Tibial nerve (tissue), 4 donors: ENCODE measurements around the gene APOOL. TPM values are rescaled to one million over a fixed set of nuclear protein-coding genes. Genes with fewer than 3 reads are reported as not detected.
"Not testable (repeated sequence)": the region's sequence is repeated elsewhere in the genome, so short reads cannot be mapped to it uniquely, and the experiment has no call there.

ENCODE experiments used
- DNase-seq, 2 donors: peaks; one replicate each; pipeline ENCODE4 v3.0.0-alpha.2; 2019; ENCODE audit warnings: low spot score in 2 of 2
- H3K27ac ChIP-seq, 4 donors: fragments of 200-600 bp; sonication (generic) in 3 of 4; one replicate each; pipeline ENCODE4 v1.5.1; 2017 to 2019; ENCODE audit warnings: mild to moderate bottlenecking in 1 of 4
- H3K27me3 ChIP-seq, 2 donors: fragments of 200-600 bp; sonication (generic) in 1 of 2; one replicate each; pipeline versions ENCODE4 v1.5.1 to v1.6.0; 2017 to 2019
- H3K36me3 ChIP-seq, 3 donors: fragments of 200-600 bp; sonication (generic); one replicate each; pipeline ENCODE4 v1.5.1; 2018 to 2019
- H3K4me1 ChIP-seq, 4 donors: fragments of 200-600 bp; sonication (generic) in 3 of 4; one replicate each; pipeline ENCODE4 v1.5.1; 2017 to 2019
- H3K4me3 ChIP-seq, 4 donors: fragments of 200-600 bp; sonication (generic) in 3 of 4; one replicate each; pipeline ENCODE4 v1.5.1; 2017 to 2019; ENCODE audit warnings: mild to moderate bottlenecking in 1 of 4, moderate library complexity in 1 of 4
- H3K9me3 ChIP-seq, 4 donors: fragments of 200-600 bp; sonication (generic) in 3 of 4; one replicate each; pipeline ENCODE4 v1.5.1; 2017 to 2019
- EP300 ChIP-seq, 2 donors: sonication (generic); formaldehyde crosslinking; IDR thresholded peaks; one replicate each; pipeline ENCODE4 v1.6.1; 2017; ENCODE audit warnings: antibody characterized with exemption in 2 of 2, mild to moderate bottlenecking in 1 of 2
- POLR2A ChIP-seq, 2 donors: fragments of 450-650 bp; IDR thresholded peaks; one replicate each; pipeline ENCODE4 v1.6.1; 2017; ENCODE audit warnings: antibody characterized with exemption in 2 of 2, mild to moderate bottlenecking in 2 of 2, moderate library complexity in 2 of 2
- WGBS, 2 donors: methylation state at CpG; one replicate each; pipeline ENCODE4 v1.1.5; 2018; 5-methylcytosine and 5-hydroxymethylcytosine counted together
- total RNA-seq, 4 donors: library from RNA; depleted of rRNA; stranded (reverse); fragments of >200 nt; gene quantifications; one replicate each; pipeline ENCODE4 v1.1.0, GENCODE V29; 2016
- TF ChIP-seq, protein P1 (sequence below), 5 experiments: fragments of 200-600 bp in 3 of 5; fragments of 450-650 bp in 2 of 5; sonication (generic) in 3 of 5; IDR thresholded peaks; one replicate each; pipeline ENCODE4 v1.5.1; 2016 to 2019; ENCODE audit warnings: antibody characterized with exemption in 5 of 5, mild to moderate bottlenecking in 3 of 5, moderate library complexity in 2 of 5

The APOOL gene, protein sequence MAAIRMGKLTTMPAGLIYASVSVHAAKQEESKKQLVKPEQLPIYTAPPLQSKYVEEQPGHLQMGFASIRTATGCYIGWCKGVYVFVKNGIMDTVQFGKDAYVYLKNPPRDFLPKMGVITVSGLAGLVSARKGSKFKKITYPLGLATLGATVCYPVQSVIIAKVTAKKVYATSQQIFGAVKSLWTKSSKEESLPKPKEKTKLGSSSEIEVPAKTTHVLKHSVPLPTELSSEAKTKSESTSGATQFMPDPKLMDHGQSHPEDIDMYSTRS
- 10 to 100 TPM in 3 of 4 donors, 1 to 10 TPM in 1; 8.4 to 19.2 (median 13.3) TPM for total RNA-seq

DNA sequence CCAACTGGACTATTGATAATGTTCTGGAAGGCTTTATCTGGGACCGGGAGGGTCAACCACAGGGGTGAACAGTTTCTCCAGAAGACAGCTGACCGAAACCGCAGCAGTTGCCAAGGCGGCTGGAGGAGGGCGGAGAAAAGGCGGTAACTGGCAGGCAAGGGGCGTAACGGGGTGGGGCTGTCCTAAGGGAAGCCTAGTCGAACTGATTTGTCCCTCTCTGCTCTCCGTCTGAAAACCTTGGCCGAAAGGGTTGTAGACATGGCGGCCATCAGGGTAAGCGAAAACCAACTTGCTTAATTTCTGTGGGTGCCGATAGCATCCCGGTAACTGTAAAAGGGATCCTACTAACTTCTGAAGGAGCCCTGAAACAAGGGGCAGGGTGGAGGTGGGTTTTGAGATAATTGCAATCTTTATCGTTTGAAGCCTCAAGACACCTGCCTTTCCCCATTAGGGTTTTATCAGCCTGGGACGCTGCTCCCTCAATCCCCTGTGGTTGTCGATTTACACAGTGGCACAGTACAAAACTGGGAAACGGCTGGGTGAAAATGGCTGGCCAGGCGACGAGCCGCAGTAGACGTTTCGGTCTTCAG is at the start of gene APOOL:
APOOL (plus strand) TSS at position 223 of the 590 bp plus-strand sequence; CDS start at position 259, 36 bp downstream.
- Histone ChIP-seq H3K27ac (peak within 1 kb of the TSS in 3 of 4 donors; percentile 46 to 62 (median 56)), H3K27me3 (no peaks in the 10 kb centered on the region), H3K9me3 (no peaks in the 10 kb centered on the region), H3K4me3 (peak within 1 kb of the TSS; percentile 40 to 64 (median 53)), H3K36me3 (no peaks in the 10 kb centered on the region), H3K4me1 (peaks cover 0 to 13% (median 3%) of the 10 kb centered on the region in 4 donors)
- WGBS, 2 donors = 0 to 48% methylated on average over 15 to 24 of the region's 24 CpGs
- TF ChIP-seq, protein P1, sequence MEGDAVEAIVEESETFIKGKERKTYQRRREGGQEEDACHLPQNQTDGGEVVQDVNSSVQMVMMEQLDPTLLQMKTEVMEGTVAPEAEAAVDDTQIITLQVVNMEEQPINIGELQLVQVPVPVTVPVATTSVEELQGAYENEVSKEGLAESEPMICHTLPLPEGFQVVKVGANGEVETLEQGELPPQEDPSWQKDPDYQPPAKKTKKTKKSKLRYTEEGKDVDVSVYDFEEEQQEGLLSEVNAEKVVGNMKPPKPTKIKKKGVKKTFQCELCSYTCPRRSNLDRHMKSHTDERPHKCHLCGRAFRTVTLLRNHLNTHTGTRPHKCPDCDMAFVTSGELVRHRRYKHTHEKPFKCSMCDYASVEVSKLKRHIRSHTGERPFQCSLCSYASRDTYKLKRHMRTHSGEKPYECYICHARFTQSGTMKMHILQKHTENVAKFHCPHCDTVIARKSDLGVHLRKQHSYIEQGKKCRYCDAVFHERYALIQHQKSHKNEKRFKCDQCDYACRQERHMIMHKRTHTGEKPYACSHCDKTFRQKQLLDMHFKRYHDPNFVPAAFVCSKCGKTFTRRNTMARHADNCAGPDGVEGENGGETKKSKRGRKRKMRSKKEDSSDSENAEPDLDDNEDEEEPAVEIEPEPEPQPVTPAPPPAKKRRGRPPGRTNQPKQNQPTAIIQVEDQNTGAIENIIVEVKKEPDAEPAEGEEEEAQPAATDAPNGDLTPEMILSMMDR (IDR thresholded peaks at IDR 0.05) = peak in 1 of 5 experiments; percentile 9
- TF ChIP-seq POLR2A (IDR thresholded peaks at IDR 0.05) (no peak), EP300 (IDR thresholded peaks at IDR 0.05) (peak in 1 of 2 donors; percentile 75)
- DNase-seq = peak; percentile 58 to 78

DNA sequence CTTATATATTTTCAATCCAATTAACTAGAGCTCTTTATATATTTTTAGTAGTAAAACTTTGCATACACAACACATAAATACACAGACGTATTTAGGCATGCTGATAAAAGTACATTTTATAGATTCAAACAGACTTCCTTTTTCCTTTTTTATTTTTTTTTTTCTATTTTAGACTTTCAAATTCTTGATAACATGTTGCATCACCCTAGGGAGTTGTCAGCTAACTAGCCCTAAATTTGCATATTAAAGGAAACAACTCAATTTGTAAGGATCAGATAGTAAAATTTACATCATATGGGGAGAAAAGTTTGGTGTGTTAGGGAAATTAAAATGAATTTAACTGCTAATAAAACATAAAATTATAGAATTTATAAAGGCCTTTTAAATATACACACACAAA is 47.4 kb upstream of the APOOL start:
- DNase-seq = no peak
- TF ChIP-seq POLR2A (IDR thresholded peaks at IDR 0.05) (no peak), EP300 (IDR thresholded peaks at IDR 0.05) (no peak)
- TF ChIP-seq, protein P1 (IDR thresholded peaks at IDR 0.05) = no peak

GRCh38 chrX:84974803-84975202 is 28.9 kb upstream of the APOOL start:
- Histone ChIP-seq H3K4me1 (no peaks in the 10 kb centered on the region), H3K36me3 (no peaks in the 10 kb centered on the region), H3K27me3 (no peaks in the 10 kb centered on the region), H3K4me3 (no peak overlapping the region), H3K27ac (no peak overlapping the region), H3K9me3 (no peaks in the 10 kb centered on the region)
- no peak for DNase-seq
- WGBS, 2 donors = 80 to 82% methylated on average over 1 to 10 of the region's 19 CpGs
- TF ChIP-seq, protein P1 (IDR thresholded peaks at IDR 0.05) = no peak
- TF ChIP-seq EP300 (IDR thresholded peaks at IDR 0.05) (no peak), POLR2A (IDR thresholded peaks at IDR 0.05) (no peak)

More for the DNA sequence above, 47.4 kb upstream of the APOOL start:
- Histone ChIP-seq H3K27ac (no peak overlapping the region), H3K27me3 (no peaks in the 10 kb centered on the region), H3K9me3 (no peaks in the 10 kb centered on the region), H3K4me3 (no peak overlapping the region), H3K4me1 (no peaks in the 10 kb centered on the region), H3K36me3 (no peaks in the 10 kb centered on the region)
- 47 to 48% methylated on average over 1 of the region's 1 CpG for WGBS, 2 donors

GRCh38 chrX:84991739-84992138 is 11.9 kb upstream of the APOOL start:
- not testable (repeated sequence) for H3K27ac ChIP-seq, H3K9me3 ChIP-seq, H3K36me3 ChIP-seq, DNase-seq, H3K4me3 ChIP-seq, H3K4me1 ChIP-seq, H3K27me3 ChIP-seq
- WGBS, 2 donors = 88 to 95% methylated on average over 5 of the region's 5 CpGs

DNA sequence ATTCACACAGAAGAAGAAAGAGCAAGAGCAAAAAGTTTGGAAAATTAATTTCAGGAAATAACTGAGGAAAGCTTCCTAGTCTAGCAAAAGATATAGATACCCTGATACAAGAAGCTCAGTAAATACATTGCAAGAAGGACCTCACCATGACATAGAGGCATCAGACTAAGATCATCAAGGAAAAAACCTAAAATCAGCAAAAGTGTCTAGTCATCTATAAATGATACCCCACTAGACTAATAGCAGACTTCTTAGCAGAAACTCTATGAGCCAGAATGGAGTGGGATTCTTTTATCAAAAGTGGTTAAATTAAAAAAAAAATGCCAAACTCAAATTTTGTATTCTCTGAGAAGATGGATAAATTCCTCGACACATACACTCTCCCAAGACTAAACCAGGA is 10.5 kb upstream of the APOOL start:
- Histone ChIP-seq H3K4me1 (no peaks in the 10 kb centered on the region), H3K36me3 (no peaks in the 10 kb centered on the region), H3K9me3 (no peaks in the 10 kb centered on the region), H3K27me3 (no peaks in the 10 kb centered on the region), H3K4me3 (no peak overlapping the region), H3K27ac (no peak overlapping the region)
- TF ChIP-seq POLR2A (IDR thresholded peaks at IDR 0.05) (no peak), EP300 (IDR thresholded peaks at IDR 0.05) (no peak)
- TF ChIP-seq, protein P1 (IDR thresholded peaks at IDR 0.05) = no peak
- WGBS, 2 donors = 67 to 88% methylated on average over 1 of the region's 1 CpG
- no peak for DNase-seq
